NB4 (cell line): ENCODE measurements around the gene TMED8.

Experiments used
- DNase-seq: peaks from one replicate; pipeline ENCODE4 v3.0.0; 2010; ENCODE audit warnings: low read depth
- H3K4me3 ChIP-seq: one replicate; pipeline ENCODE4 v1.5.1; 2011; ENCODE audit warnings: mild to moderate bottlenecking, low read depth, low read length, moderate library complexity
- CTCF ChIP-seq: IDR thresholded peaks from one replicate; pipeline ENCODE4 v1.5.1; 2012; ENCODE audit warnings: low read depth, low read length
- MAX ChIP-seq: IDR thresholded peaks from 2 replicates; pipeline ENCODE4 v1.6.1; 2011; ENCODE audit warnings: low read depth, low read length
- MYC ChIP-seq: IDR thresholded peaks from 2 replicates; pipeline ENCODE4 v1.6.1; 2011; ENCODE audit warnings: low read depth, low read length
- POLR2A ChIP-seq: IDR thresholded peaks from 2 replicates; pipeline ENCODE4 v1.6.1; 2011; ENCODE audit warnings: mild to moderate bottlenecking; ENCODE audit not compliant: insufficient read length; ENCODE audit errors: extremely low read depth

The TMED8 gene

GRCh38 chr14:77314043-77314442 lies 62.9 kb downstream of the TMED8 start:
- TF ChIP-seq MYC (no peak), CTCF (no peak), POLR2A (no peak), MAX (no peak)
- no peak overlapping the region for H3K4me3 ChIP-seq
- DNase-seq = no peak

GRCh38 chr14:77313371-77313770 lies 63.5 kb downstream of the TMED8 start:
- H3K4me3 ChIP-seq = no peak overlapping the region
- DNase-seq = no peak
- no peak for TF ChIP-seq CTCF
- TF ChIP-seq MYC = no peak
- no peak for TF ChIP-seq MAX
- TF ChIP-seq POLR2A = no peak

GRCh38 chr14:77311217-77311616 lies 65.7 kb downstream of the TMED8 start:
- DNase-seq = peak; percentile 46
- TF ChIP-seq MAX = no peak
- no peak for TF ChIP-seq MYC
- TF ChIP-seq CTCF = no peak
- no peak for TF ChIP-seq POLR2A

GRCh38 chr14:77310026-77310425 lies 66.9 kb downstream of the TMED8 start:
- TF ChIP-seq MAX (no peak), CTCF (no peak), POLR2A (no peak), MYC (no peak)
- DNase-seq = no peak
- no peak overlapping the region for H3K4me3 ChIP-seq

More at GRCh38 chr14:77311217-77311616, 65.7 kb downstream of the TMED8 start:
- no peak overlapping the region for H3K4me3 ChIP-seq

GRCh38 chr14:77309131-77309530 lies 67.8 kb downstream of the TMED8 start:
- no peak overlapping the region for H3K4me3 ChIP-seq
- DNase-seq = peak; percentile 41
- TF ChIP-seq CTCF (no peak), POLR2A (no peak), MAX (no peak), MYC (no peak)
